Transverse colon (tissue), 4 donors: ENCODE measurements around the gene EMC9.

Experiments
- POLR2A ChIP-seq: fragments of 450-650 bp; IDR thresholded peaks from one replicate; pipeline ENCODE4 v1.6.1; 2016; ENCODE audit warnings: antibody characterized with exemption, mild to moderate bottlenecking, moderate library complexity
- POLR2AphosphoS5 ChIP-seq, 3 donors: sonication (generic); formaldehyde crosslinking; IDR thresholded peaks; one replicate each; pipeline ENCODE4 v1.6.1; 2016; ENCODE audit warnings: antibody characterized with exemption in 3 of 3
- TF ChIP-seq, protein P1 (sequence below), 5 experiments: fragments of 200-600 bp in 3 of 5; fragments of 450-650 bp in 2 of 5; sonication (generic) in 3 of 5; IDR thresholded peaks; 1 replicate in 2 of 5; 2 replicates in 3 of 5; pipeline ENCODE4 v1.5.1; 2016 to 2017; ENCODE audit warnings: antibody characterized with exemption in 5 of 5, inconsistent platforms in 3 of 5, mild to moderate bottlenecking in 2 of 5, moderate library complexity in 1 of 5

DNA sequence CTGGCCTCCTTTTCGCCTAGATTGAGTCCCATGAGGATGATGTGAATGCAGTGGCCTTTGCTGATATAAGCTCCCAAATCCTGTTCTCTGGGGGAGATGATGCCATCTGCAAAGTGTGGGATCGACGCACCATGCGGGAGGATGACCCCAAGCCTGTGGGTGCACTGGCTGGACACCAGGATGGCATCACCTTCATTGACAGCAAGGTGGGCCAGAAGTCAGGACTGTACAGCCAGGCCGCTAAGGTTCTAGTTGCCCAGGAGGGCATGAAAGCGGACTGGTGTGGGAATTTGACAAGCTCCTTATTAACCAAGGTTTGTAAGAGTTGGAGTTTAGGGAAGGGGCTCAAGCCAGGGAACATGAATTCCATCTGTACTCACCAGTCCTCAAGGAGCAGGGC is 21.7 kb downstream of the EMC9 start:
- TF ChIP-seq, protein P1, sequence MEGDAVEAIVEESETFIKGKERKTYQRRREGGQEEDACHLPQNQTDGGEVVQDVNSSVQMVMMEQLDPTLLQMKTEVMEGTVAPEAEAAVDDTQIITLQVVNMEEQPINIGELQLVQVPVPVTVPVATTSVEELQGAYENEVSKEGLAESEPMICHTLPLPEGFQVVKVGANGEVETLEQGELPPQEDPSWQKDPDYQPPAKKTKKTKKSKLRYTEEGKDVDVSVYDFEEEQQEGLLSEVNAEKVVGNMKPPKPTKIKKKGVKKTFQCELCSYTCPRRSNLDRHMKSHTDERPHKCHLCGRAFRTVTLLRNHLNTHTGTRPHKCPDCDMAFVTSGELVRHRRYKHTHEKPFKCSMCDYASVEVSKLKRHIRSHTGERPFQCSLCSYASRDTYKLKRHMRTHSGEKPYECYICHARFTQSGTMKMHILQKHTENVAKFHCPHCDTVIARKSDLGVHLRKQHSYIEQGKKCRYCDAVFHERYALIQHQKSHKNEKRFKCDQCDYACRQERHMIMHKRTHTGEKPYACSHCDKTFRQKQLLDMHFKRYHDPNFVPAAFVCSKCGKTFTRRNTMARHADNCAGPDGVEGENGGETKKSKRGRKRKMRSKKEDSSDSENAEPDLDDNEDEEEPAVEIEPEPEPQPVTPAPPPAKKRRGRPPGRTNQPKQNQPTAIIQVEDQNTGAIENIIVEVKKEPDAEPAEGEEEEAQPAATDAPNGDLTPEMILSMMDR (IDR thresholded peaks at IDR 0.05), result no peak
- TF ChIP-seq POLR2AphosphoS5 (IDR thresholded peaks at IDR 0.05) (no peak), POLR2A (no peak)
